GM19438 (cell line): ENCODE results near the gene ASXL1.
"Not testable (repeated sequence)": the region's sequence is repeated elsewhere in the genome, so short reads cannot be mapped to it uniquely, and the experiment has no call there.

Experiments
- ATAC-seq: cut with Tn5 transposase; IDR thresholded peaks from one replicate; pipeline ENCODE4 v1.9.1; 2021; ENCODE audit warnings: low read depth; ENCODE audit not compliant: unreplicated experiment

ASXL1 gene

DNA sequence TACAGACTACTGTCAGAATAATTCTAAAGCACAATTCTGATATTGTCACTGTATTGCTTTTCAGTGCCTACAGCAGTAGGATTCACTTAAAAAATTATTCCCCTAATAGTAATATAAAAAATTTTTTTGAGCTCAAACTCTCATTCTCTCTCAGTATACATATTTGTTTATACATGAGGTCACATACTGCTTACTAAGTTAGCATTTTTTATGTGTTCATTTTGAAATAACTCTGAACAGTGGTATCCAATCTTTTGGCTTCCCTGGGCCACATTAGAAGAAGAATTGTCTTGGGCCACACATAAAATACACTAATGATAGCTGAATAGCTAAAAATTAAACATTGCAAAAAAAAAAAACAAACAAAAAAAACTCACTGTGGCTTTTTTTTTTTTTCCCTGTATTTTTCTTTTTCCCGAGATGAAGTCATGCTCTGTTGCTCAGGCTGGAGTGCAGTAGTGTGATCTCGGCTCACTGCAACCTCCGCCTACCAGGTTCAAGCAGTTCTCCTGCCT lies 38.6 kb downstream of the ASXL1 start:
- ATAC-seq = no peak

DNA sequence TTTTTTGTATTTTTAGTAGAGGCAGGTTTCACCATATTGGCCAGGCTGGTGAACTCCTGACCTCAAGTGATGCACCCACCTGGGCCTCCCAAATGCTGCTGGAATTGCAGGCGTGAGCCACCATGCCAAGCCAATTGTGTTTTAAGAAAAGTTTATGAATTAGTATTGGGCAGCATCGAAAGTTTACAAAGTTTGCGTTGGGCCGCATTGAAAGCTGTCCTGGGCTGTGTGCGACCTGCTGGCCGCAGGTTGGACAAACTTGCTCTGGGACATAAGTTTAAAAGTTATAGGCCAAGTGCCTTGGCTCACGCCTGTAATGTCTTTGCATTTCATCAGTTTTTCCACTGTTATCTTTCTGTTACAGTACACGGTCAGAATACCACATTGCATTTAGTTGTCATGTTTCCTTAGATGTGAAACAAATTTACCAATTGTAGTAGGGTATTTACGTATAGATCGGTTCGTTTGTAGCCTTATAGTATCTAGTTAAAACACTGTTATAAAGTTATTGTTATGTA lies 39.5 kb downstream of the ASXL1 start:
- no peak for ATAC-seq

DNA sequence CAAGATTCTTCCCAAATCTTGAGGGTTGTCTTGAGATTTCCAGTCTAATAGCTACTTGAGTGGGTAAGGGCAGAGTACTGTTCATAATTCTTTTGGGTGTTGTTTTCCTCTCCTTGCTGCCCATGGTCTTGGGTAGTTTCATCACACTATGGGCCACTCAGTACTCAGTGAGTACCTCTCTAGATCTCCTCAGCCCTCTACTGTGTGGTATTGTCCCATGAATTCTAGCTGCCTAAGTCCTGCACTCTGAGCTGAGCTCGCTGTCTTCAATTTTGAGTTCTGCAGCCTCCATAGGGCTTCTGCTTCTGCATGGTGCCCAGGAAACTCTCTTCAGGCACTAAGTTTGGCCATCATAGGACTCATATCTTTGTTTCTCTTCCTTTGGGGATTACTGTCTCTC lies 42.3 kb downstream of the ASXL1 start:
- no peak for ATAC-seq

DNA sequence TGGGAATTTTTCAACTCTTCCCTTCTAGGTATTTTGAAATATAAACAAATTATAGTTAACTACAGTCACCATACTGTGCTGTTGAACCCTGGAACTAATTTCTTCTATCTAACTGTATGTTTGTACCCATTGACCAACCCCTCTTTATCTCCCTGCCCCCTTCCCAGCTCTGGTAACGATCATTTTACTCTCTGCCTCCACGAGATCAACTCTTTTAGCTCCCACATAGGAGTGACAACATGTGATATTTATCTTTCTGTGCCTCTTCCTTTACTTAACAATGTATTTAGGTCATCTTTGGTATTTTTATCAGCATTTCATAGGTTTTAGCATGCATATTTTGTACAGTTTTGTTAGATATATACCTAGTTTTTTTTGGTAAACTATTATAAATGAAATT lies 45.9 kb downstream of the ASXL1 start:
- no peak for ATAC-seq

DNA sequence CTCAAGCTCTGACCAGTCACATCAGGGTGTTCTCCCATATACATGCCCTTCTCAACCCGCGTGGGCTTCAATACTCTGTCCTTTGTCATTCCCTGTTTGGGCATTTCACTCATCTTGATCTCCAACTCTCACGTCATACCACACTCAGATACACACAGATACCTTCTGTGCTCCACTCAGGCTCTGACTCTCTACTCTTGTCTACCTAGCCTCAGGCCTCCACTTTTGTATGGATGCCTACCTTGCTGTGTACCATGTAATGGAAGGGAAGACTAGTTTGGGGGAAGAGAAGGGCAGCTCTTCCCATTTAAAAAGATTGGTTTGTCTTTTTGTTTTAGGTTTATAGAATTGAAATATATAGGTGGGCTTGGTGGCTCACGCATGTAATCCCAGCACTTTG lies 48.6 kb downstream of the ASXL1 start:
- no peak for ATAC-seq

DNA sequence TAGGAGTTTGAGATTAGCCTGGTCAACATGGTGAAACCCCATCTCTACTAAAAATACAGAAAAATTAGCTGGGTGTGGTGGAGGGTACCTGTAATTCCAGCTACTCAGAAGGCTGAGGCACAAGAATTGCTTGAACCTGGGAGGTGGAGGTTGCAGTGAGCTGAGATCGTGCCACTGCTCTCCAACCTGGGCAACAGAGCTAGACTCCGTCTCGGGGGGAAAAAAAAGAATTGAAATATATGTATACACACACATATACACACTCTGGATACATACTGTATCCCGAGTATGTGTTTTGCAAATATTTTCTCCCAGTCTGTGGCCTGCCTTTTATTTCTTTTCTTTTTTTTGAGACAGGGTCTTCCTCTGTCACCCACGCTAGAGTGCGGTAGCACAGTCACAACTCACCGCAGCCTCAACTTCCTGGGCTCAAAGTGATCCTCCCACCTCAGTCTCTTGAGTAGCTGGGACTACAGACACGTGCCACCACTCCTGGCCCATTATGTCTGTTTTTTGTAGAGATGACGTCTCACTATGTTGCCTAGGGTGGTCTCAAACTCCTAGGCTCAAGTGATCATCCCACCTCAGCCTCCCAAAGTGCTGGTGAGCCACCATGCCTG lies 49.1 kb downstream of the ASXL1 start:
- not testable (repeated sequence) for ATAC-seq

DNA sequence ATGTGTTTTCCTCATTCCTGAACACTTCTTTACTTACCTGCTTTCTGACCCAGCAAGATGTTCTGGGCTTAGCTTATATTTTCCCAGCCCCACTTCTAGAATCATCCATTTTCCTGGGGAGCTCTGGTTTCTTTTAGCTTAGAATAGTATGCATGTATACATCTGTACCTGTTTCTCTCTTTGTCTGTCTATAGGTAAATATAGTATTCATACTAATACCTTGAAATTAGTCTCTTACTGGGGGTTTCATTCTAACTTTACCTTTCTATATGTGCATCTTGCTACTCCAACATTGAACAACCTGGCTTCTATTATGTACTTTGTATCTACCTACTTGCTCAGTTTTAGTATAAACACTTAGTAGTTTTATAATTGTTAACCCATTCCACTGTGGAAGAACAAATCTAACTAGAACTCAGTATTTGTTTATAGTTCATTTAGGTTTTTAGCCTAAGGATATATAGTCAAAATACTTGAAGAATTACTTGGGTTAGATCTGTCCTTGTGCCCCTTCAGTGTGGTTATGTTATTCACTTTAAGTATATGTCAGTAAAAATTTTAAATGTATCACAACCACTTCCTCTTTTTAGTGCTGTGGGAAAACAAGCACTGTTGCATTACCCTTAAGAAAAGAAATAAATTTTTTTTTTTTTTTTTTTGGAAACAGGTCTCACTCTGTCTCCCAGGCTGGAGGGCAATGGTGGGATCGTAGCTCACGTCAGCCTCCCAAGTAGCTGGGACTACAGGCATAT lies 54.0 kb downstream of the ASXL1 start:
- ATAC-seq = no peak

DNA sequence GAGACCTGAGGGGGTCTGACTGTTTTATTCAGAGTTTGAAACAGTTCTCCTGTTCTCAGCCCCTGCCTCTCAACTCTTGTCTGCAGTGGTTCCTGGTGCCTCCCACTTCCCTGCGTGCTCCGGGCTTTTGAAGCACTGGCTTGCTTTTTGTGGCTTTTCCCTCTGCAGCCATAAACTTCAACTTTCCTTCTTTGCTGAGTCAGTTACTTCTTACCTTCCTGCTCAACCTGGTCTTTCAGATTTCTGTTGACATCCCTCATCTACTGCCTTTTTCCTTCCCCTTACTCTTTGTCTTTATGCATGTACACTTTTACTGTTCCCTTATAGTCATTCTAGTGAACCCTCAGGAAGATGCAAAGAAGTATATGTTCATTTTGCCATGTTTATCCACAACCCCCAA lies 57.4 kb downstream of the ASXL1 start:
- no peak for ATAC-seq

DNA sequence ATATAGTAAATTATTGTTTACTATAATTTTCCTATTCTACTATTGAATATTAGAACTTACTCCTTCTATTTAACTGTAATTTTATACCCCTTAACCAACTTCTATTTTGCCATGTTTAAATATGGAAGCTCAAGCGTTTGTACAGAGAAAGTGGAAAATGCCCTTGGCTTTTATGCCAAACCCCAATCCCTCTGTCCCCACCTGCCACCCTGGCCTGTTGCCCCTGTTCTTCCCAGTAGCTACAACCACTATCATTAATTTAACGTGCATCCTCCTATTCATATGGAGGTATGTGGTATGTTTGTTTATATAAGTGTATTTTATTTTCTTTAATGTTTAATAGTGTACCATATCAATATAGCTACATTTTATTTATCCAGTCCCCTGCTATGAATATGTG lies 58.1 kb downstream of the ASXL1 start:
- no peak for ATAC-seq

DNA sequence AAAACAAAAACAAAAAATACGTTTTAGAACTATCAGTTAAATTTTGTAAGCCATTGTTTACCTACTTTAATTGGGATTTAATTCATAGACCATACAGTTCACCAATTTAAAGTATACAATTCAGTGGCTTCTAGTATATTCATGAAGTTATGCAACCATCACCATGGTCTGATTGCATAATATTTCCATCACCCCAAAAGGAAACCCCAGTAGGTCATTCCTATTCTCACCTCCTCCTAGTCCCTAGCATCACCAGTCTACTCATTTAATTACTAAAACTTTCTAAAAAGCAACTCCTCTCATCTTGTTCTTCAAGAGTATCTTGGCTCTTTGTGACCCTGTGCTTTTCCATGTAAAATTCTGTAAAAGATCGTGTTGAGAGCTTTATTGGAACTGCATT lies 60.2 kb downstream of the ASXL1 start:
- no peak for ATAC-seq

DNA sequence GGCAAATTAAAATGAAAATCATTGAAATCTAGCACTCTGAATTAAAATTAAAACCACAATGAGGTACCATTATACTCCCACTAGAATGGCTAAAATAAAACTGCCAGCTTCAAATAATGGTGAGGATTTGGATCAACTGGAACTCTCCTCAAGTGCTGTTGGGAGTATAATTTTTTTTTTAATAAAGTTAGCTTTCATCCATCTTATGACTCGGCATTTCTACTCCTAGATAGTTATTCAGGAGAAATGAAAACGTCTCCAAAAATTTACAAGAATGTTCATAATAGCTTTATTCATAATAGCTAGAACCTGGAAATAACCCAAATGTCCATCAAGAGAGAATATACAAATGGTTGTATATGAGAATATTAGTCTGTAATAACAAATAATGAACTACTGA lies 63.2 kb downstream of the ASXL1 start:
- no peak for ATAC-seq

DNA sequence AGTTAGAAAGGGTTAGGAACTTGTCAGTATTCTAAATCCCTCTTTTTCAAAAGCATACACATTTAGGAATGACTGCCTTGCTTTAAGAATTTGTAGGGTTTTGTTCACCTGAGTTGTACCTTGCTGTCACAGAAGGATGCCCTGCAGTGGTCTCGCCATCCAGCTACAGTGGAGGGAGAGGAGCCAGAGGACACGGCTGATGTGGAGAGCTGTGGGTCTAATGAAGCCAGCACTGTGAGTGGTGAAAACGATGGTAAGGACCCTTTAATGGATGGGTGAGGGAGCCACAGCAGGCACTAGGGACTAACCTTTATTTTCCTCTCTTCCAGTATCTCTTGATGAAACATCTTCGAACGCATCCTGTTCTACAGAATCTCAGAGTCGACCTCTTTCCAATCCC lies 69.9 kb downstream of the ASXL1 start:
- ATAC-seq = no peak

DNA sequence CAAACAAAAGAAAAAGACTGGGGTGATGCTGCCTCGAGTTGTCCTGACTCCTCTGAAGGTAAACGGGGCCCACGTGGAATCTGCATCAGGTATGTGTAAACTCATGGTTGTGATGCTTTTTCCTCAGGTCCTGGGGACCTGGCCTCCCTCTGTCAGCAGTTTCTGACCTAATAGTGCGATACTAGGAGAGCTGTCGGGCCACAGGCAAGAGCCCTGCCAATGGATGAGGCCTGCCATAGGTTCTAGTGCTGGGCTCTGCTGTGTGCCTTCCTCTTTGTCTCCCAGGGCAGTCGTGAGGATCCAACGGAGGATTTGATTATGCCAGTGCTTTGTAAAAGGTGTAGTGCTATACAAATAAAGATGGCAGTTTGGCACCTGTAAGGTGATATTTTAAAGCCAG lies 71.2 kb downstream of the ASXL1 start:
- ATAC-seq = no peak

DNA sequence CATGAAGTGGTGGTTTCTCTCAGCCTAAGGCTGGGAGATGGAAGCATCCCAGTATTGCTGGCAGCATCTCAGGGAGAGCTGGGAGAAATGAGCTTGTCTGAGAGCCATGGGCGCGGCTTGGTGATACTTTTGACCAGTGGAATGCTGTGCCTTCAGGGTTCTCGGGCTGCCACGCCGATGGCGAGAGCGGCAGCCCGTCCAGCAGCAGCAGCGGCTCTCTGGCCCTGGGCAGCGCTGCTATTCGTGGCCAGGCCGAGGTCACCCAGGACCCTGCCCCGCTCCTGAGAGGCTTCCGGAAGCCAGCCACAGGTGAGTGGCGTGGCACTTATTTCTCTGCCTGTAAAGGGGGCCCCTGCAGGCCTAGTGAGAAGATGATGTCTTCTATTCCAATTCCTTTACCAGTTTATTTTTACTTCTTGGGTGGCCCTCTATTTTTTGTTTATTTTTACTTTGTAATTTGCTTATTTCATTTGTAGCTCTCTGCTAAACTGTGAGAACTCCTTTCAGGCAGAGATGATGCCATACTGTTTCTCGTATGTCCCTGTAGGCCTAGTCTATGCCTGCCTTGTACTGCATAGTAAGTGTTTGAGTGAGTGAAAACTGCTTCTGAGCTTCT lies 71.7 kb downstream of the ASXL1 start:
- ATAC-seq = no peak

DNA sequence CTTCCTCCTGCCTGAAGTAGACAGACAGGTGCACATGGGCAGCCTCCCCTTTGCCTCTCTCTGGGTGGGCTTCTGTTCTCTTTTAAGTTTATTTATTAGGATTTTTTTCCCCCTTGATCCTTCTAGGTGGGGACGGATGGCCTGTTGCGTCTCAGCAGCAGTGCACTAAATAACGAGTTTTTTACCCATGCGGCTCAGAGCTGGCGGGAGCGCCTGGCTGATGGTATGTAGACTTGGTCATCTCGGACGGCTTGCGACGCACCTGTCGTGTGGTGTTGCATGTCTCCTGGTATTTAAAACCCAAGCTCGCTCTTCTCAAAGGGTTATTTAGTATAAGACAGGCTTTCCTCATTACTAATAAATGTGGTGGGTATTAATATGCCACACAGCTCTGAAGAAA lies 73.3 kb downstream of the ASXL1 start:
- ATAC-seq = no peak

DNA sequence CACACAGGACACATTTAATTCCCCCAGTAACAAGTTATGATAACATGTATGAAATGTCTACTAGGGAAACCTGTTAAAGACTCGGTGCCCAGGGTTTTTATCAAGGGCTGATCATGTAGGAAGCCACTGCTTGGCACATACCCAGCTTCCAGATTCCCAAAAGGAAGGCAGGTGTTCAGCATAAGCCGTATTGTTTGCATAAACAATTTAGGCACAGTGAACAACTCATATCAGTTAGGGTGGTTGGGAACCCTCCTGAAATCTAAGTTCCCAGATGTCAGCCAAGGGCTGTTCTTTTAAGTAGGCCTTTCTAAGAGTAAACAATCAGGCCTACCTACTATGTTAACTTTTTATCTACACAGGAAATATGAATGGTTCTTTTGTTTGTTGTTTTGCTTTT lies 74.1 kb downstream of the ASXL1 start:
- ATAC-seq = no peak

DNA sequence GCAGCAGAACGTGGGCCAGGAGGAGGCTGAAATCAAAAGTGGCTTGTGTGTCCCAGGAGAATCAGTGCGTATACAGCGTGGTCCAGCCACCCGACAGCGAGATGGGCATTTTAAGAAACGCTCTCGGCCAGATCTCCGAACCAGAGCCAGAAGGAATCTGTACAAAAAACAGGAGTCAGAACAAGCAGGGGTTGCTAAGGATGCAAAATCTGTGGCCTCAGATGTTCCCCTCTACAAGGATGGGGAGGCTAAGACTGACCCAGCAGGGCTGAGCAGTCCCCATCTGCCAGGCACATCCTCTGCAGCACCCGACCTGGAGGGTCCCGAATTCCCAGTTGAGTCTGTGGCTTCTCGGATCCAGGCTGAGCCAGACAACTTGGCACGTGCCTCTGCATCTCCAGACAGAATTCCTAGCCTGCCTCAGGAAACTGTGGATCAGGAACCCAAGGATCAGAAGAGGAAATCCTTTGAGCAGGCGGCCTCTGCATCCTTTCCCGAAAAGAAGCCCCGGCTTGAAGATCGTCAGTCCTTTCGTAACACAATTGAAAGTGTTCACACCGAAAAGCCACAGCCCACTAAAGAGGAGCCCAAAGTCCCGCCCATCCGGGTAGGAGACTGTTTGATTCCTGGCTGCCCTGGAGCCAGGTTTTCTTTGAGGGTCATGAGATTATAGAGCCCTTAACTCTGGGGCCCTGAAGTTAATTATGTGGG lies 75.3 kb downstream of the ASXL1 start:
- ATAC-seq = no peak

DNA sequence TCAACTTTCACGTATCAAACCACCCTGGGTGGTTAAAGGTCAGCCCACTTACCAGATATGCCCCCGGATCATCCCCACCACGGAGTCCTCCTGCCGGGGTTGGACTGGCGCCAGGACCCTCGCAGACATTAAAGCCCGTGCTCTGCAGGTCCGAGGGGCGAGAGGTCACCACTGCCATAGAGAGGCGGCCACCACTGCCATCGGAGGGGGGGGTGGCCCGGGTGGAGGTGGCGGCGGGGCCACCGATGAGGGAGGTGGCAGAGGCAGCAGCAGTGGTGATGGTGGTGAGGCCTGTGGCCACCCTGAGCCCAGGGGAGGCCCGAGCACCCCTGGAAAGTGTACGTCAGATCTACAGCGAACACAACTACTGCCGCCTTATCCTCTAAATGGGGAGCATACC lies 76.3 kb downstream of the ASXL1 start:
- ATAC-seq = no peak

DNA sequence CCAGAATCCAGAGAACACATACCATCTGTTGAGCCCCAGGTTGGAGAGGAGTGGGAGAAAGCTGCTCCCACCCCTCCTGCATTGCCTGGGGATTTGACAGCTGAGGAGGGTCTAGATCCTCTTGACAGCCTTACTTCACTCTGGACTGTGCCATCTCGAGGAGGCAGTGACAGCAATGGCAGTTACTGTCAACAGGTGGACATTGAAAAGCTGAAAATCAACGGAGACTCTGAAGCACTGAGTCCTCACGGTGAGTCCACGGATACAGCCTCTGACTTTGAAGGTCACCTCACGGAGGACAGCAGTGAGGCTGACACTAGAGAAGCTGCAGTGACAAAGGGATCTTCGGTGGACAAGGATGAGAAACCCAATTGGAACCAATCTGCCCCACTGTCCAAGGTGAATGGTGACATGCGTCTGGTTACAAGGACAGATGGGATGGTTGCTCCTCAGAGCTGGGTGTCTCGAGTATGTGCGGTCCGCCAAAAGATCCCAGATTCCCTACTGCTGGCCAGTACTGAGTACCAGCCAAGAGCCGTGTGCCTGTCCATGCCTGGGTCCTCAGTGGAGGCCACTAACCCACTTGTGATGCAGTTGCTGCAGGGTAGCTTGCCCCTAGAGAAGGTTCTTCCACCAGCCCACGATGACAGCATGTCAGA lies 77.4 kb downstream of the ASXL1 start:
- ATAC-seq = no peak

DNA sequence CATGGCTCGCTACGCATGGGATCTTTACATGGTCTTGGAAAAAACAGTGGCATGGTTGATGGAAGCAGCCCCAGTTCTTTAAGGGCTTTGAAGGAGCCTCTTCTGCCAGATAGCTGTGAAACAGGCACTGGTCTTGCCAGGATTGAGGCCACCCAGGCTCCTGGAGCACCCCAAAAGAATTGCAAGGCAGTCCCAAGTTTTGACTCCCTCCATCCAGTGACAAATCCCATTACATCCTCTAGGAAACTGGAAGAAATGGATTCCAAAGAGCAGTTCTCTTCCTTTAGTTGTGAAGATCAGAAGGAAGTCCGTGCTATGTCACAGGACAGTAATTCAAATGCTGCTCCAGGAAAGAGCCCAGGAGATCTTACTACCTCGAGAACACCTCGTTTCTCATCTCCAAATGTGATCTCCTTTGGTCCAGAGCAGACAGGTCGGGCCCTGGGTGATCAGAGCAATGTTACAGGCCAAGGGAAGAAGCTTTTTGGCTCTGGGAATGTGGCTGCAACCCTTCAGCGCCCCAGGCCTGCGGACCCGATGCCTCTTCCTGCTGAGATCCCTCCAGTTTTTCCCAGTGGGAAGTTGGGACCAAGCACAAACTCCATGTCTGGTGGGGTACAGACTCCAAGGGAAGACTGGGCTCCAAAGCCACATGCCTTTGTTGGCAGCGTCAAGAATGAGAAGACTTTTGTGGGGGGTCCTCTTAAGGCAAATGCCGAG lies 78.2 kb downstream of the ASXL1 start:
- no peak for ATAC-seq
